Colonic mucosa (tissue), 4 donors: ENCODE measurements around the gene CLEC16A. TPM values are rescaled to one million over a fixed set of nuclear protein-coding genes. Genes with fewer than 3 reads are reported as not detected.

Experiments
- DNase-seq: peaks from one replicate; pipeline ENCODE4 v3.0.0-alpha.2; 2020
- H3K27ac ChIP-seq: fragments of 200-600 bp; one replicate; pipeline ENCODE4 v1.8.0; 2021
- H3K27me3 ChIP-seq: fragments of 200-600 bp; one replicate; pipeline ENCODE4 v1.8.0; 2021
- H3K36me3 ChIP-seq: fragments of 200-600 bp; one replicate; pipeline ENCODE4 v1.8.0; 2021
- H3K4me1 ChIP-seq: fragments of 200-600 bp; one replicate; pipeline ENCODE4 v1.8.0; 2021; ENCODE audit warnings: mild to moderate bottlenecking
- H3K4me3 ChIP-seq: fragments of 200-600 bp; one replicate; pipeline ENCODE4 v1.8.0; 2021
- H3K9ac ChIP-seq, 2 donors: one replicate each; pipeline ENCODE4 v1.7.0; 2013; ENCODE audit warnings: control low read depth in 2 of 2, low read depth in 2 of 2, low read length in 2 of 2
- H3K9me3 ChIP-seq: fragments of 200-600 bp; one replicate; pipeline ENCODE4 v1.8.0; 2021
- intact Hi-C: fragments of 100-400 bp; cut with DNase I; formaldehyde crosslinking; loops from one replicate; pipeline ENCODE4 v1.14.1; 2022
- total RNA-seq, 2 donors: library from RNA; stranded (reverse); fragmentation: NEBNext Ultra II Directional in 1 of 2; extraction: Animal tissue kit (Norgen Biotek cat#: 25700) in 1 of 2; gene quantifications; one replicate each; pipeline ENCODE4 v1.2.1, GENCODE V29; 2021
- TF ChIP-seq, protein P1 (sequence below): fragments of 200-600 bp; IDR thresholded peaks from one replicate; pipeline ENCODE4 v1.8.0; 2022; ENCODE audit warnings: antibody characterized with exemption, mild to moderate bottlenecking
- donor health status: healthy.
- donor health status: DM: no; HTN: no; CAD: no.
- donor health status: DM: no; HTN: no; CAD: no.

CLEC16A gene
- total RNA-seq, 2 donors from 2014 or later, result 24.9 to 29.6 TPM

- H3K9ac ChIP-seq, result no peak overlapping the region
- no peak for DNase-seq
- intact Hi-C loops, result no loop called here
These were observed 244.7 kb downstream of the CLEC16A start for GRCh38 chr16:11188801-11189740.

DNA sequence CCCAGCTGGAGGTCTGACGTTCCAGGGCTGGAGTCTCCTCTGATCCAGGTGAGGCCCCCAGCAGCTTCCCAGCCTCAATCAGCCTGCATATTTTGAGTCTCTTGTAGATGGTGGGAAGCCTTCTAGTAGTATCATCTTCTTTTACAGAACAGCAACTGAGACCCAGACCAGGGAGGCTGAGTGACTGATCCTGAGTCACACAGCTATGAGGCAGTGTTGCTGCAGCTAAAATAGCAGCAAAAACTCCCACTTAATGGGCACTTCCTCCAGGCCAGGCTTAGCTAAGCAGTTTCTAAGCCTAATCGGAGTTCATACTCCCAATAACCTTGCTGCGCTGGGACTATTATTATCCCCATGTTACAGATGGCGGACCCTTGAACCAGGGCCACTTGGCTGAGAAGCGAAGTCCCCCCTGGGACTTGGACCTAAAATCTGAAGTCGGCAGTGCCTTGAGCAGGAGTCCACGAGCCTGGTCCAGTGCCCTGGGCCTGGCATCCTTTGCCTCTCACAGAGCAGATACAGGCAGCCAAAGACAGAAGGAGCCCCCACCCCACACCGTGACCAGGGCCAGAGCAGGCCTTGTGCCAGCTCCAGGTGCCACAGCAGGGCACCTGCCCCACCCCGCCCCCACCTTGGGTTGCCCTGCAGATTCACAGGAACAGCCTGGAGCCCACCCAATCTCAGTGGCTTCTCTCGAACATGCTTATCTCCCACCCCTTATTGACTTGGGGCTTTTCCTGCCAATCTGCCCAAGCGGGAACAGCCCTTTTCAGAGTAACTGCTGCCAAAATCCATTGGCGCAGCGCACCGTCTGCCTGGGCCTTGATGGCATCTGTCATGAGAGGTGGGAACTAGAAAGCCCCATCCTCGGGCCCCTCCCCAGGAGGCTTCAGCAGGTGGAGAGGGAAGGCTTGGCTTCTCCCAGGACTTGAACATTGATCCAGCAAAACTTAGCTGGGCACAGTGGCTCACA, 246.5 kb downstream of the CLEC16A start:
- Histone ChIP-seq H3K36me3 (no peaks in the 10 kb centered on the region), H3K9me3 (no peaks in the 10 kb centered on the region), H3K4me3 (no peak overlapping the region), H3K4me1 (no peaks in the 10 kb centered on the region), H3K27ac (no peak overlapping the region), H3K27me3 (no peaks in the 10 kb centered on the region), H3K9ac (no peak overlapping the region)
- no peak for DNase-seq
- TF ChIP-seq, protein P1, sequence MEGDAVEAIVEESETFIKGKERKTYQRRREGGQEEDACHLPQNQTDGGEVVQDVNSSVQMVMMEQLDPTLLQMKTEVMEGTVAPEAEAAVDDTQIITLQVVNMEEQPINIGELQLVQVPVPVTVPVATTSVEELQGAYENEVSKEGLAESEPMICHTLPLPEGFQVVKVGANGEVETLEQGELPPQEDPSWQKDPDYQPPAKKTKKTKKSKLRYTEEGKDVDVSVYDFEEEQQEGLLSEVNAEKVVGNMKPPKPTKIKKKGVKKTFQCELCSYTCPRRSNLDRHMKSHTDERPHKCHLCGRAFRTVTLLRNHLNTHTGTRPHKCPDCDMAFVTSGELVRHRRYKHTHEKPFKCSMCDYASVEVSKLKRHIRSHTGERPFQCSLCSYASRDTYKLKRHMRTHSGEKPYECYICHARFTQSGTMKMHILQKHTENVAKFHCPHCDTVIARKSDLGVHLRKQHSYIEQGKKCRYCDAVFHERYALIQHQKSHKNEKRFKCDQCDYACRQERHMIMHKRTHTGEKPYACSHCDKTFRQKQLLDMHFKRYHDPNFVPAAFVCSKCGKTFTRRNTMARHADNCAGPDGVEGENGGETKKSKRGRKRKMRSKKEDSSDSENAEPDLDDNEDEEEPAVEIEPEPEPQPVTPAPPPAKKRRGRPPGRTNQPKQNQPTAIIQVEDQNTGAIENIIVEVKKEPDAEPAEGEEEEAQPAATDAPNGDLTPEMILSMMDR, result no peak
- intact Hi-C loops, result no loop called here

More at GRCh38 chr16:11188801-11189740, 244.7 kb downstream of the CLEC16A start:
- no peaks in the 10 kb centered on the region for H3K36me3 ChIP-seq
- no peak overlapping the region for H3K27ac ChIP-seq
- TF ChIP-seq, protein P1, result no peak
- no peak overlapping the region for H3K4me3 ChIP-seq
- H3K4me1 ChIP-seq, result no peaks in the 10 kb centered on the region
- H3K9me3 ChIP-seq, result no peaks in the 10 kb centered on the region
- H3K27me3 ChIP-seq, result no peaks in the 10 kb centered on the region

DNA sequence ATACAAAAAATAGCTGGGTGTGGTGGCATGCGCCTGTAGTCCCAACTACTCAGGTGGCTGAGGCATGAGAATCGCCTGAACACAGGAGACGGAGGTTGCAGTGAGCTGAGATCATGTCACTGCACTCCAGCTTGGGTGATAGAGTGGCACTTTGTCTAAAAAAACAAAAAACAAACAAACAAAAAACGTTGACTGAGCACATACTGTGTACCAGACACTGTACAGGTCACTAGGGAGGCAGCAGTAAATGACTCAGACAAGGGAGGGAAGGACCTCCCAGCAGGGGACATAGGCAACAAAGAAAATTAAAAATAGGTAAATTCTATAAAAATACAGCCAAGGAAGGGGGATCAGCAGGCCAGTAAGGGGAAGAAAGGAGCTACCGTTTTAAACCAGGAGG, 247.3 kb downstream of the CLEC16A start:
- no peak overlapping the region for H3K4me3 ChIP-seq
- intact Hi-C loops, result no loop called here
- H3K4me1 ChIP-seq, result no peaks in the 10 kb centered on the region
- TF ChIP-seq, protein P1, result no peak
- H3K27me3 ChIP-seq, result no peaks in the 10 kb centered on the region
- no peak for DNase-seq
- no peak overlapping the region for H3K9ac ChIP-seq
- H3K36me3 ChIP-seq, result no peaks in the 10 kb centered on the region
- H3K9me3 ChIP-seq, result no peaks in the 10 kb centered on the region
- no peak overlapping the region for H3K27ac ChIP-seq

GRCh38 chr16:11193494-11193893, 249.1 kb downstream of the CLEC16A start:
- intact Hi-C loops, result no loop called here
- H3K9me3 ChIP-seq, result no peaks in the 10 kb centered on the region
- no peak overlapping the region for H3K27ac ChIP-seq

DNA sequence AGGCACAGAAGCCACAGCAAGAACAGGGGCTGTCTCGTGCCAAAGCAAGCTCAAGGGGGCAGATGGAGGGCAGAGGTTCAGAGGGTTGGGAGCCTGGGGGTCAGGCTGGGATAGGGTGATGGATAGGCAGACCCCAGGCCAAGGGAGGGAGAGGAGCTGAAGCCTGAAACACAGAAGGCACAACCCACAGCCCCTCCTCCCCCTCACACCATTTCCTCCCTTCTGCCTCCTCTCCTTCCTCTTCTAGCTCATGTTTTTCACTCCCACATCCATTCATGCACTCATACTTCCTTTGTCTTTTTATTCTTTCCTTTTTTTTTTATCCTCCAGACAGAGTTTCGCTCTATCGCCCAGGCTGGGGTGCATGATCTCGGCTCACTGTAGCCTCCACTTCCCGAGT, 250.5 kb downstream of the CLEC16A start:
- intact Hi-C loops, result no loop called here
- no peak for DNase-seq
- TF ChIP-seq, protein P1, result no peak
- H3K9ac ChIP-seq, result no peak overlapping the region
- H3K4me3 ChIP-seq, result no peak overlapping the region
- no peaks in the 10 kb centered on the region for H3K27me3 ChIP-seq
- no peaks in the 10 kb centered on the region for H3K36me3 ChIP-seq
- no peak overlapping the region for H3K27ac ChIP-seq
- H3K4me1 ChIP-seq, result peaks cover 3% of the 10 kb centered on the region
- H3K9me3 ChIP-seq, result no peaks in the 10 kb centered on the region

More at GRCh38 chr16:11193494-11193893, 249.1 kb downstream of the CLEC16A start:
- H3K36me3 ChIP-seq, result no peaks in the 10 kb centered on the region
- H3K4me3 ChIP-seq, result no peak overlapping the region
- H3K27me3 ChIP-seq, result no peaks in the 10 kb centered on the region
- TF ChIP-seq, protein P1, result no peak
- H3K4me1 ChIP-seq, result no peaks in the 10 kb centered on the region
- H3K9ac ChIP-seq, result no peak overlapping the region
- DNase-seq, result no peak
